ENCODE data around the gene ELOVL2. TPM values are rescaled to one million over a fixed set of nuclear protein-coding genes. Genes with fewer than 3 reads are reported as not detected.

The ELOVL2 gene
- total RNA-seq, 1 experiment from 2014 or later: 0.41 TPM

DNA sequence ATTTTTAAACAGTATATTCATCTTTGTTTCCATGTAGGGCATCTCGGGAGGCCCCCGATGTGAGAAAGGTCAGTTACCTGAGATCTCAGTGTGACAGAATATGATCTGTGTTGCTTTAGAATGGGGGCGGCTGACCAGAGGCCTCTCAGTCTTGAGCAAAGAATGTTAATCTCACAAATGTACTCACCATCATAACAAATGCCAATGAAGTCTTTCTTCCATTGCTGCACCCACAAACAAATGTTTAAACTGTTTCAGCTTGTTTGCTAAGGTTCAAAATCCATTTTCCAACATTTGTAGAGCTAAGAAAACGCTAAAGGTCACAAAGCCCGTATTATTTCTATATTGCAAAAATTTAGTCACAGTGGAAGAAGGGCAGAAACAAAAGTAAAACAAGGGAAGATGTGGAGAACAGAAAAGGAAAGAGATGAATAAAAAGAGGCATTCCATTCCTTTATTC lies 31.8 kb downstream of the ELOVL2 start:
- Histone ChIP-seq H3K4me1 (replicated peaks; ENCODE audit: insufficient read depth) (peaks cover 24% of the 10 kb centered on the region), H4K20me1 (ENCODE audit: insufficient read depth) (no peaks in the 10 kb centered on the region), H2AFZ (no peak overlapping the region), H3K27me3 (ENCODE audit: insufficient read depth, low read depth) (no peaks in the 10 kb centered on the region), H3K9me3 (ENCODE audit: insufficient read depth, low read depth) (no peaks in the 10 kb centered on the region), H3K9me2 (ENCODE audit: insufficient read depth) (no peaks in the 10 kb centered on the region), H3K4me2 (no peak overlapping the region), H3K4me3 (no peak overlapping the region), H3K36me3 (ENCODE audit: low read depth) (no peaks in the 10 kb centered on the region), H3K79me2 (ENCODE audit: low read depth) (no peaks in the 10 kb centered on the region), H3F3A (ENCODE audit: insufficient read depth, low read depth) (0 out of 2 replicates have a peak, but pooled peaks cover 10% of the 10 kb centered on the region), H3K27ac (no peak overlapping the region)
- CTCF ChIA-PET: no interaction called here
- DNase-seq: no peak
- no peak for TF ChIP-seq EZH2 (IDR thresholded peaks at IDR 0.05; ENCODE audit: low read depth)
- TF ChIP-seq, protein P1, sequence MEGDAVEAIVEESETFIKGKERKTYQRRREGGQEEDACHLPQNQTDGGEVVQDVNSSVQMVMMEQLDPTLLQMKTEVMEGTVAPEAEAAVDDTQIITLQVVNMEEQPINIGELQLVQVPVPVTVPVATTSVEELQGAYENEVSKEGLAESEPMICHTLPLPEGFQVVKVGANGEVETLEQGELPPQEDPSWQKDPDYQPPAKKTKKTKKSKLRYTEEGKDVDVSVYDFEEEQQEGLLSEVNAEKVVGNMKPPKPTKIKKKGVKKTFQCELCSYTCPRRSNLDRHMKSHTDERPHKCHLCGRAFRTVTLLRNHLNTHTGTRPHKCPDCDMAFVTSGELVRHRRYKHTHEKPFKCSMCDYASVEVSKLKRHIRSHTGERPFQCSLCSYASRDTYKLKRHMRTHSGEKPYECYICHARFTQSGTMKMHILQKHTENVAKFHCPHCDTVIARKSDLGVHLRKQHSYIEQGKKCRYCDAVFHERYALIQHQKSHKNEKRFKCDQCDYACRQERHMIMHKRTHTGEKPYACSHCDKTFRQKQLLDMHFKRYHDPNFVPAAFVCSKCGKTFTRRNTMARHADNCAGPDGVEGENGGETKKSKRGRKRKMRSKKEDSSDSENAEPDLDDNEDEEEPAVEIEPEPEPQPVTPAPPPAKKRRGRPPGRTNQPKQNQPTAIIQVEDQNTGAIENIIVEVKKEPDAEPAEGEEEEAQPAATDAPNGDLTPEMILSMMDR (conservative IDR thresholded peaks at IDR 0.05): no peak
- BruUV-seq (replicated peaks): no TSS peak
- POLR2A ChIA-PET (ENCODE audit: unreplicated experiment): no interaction called here
- intact Hi-C loops (cut with micrococcal nuclease; ENCODE audit: unreplicated experiment): no loop called here

DNA sequence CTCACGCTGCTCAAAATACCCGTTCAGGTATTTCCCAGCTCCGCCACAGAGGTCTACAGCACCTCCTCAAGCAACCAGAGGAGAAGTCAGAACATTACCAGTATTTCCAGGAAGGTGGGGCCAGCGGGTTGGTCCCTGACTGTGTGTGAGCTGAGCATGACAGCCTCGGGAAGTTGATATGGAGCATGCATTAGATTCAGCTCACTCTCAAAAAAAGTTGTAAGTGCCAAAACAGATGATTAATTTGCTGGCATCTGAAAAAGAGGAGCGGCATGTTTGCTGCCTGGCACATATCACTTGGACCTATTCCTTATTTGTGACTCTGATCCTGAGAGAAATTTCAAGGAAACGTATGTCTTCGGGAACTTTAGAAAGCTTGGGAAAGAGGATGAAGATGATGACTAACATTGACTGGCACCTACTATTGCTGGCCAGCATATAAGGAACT lies 32.3 kb downstream of the ELOVL2 start:
- H3F3A ChIP-seq (ENCODE audit: insufficient read depth, low read depth): 0 out of 2 replicates have a peak, but pooled peaks cover 10% of the 10 kb centered on the region
- H3K4me1 ChIP-seq (replicated peaks; ENCODE audit: insufficient read depth): peaks cover 28% of the 10 kb centered on the region
- H3K27me3 ChIP-seq (ENCODE audit: insufficient read depth, low read depth): no peaks in the 10 kb centered on the region
- no TSS peak for BruUV-seq (replicated peaks)
- ChIA-PET POLR2A (ENCODE audit: unreplicated experiment) (interaction anchor here (0.5 kb wide), 1 partner anchor 489 kb away, joined by 7 read pairs; no protein-coding TSS in a partner anchor), CTCF (no interaction called here)
- intact Hi-C loops (cut with micrococcal nuclease; ENCODE audit: unreplicated experiment): no loop called here
- H2AFZ ChIP-seq: no peak overlapping the region
- H3K36me3 ChIP-seq (ENCODE audit: low read depth): no peaks in the 10 kb centered on the region
- TF ChIP-seq, protein P1 (conservative IDR thresholded peaks at IDR 0.05): no peak
- no peak for TF ChIP-seq EZH2 (IDR thresholded peaks at IDR 0.05; ENCODE audit: low read depth)
- H4K20me1 ChIP-seq (ENCODE audit: insufficient read depth): no peaks in the 10 kb centered on the region
- H3K79me2 ChIP-seq (ENCODE audit: low read depth): no peaks in the 10 kb centered on the region
- no peaks in the 10 kb centered on the region for H3K9me3 ChIP-seq (ENCODE audit: insufficient read depth, low read depth)
- H3K4me2 ChIP-seq: no peak overlapping the region
- H3K4me3 ChIP-seq: no peak overlapping the region
- no peak overlapping the region for H3K27ac ChIP-seq
- H3K9me2 ChIP-seq (ENCODE audit: insufficient read depth): no peaks in the 10 kb centered on the region
- DNase-seq: peak in 1 of 2 experiments; percentile 20

GRCh38 chr6:11009353-11009752 lies 34.8 kb downstream of the ELOVL2 start:
- ChIA-PET CTCF (no interaction called here), POLR2A (ENCODE audit: unreplicated experiment) (interaction anchor here (0.6 kb wide), 2 partner anchors 18 to 21 kb away, joined by 6 to 8 read pairs; no protein-coding TSS in a partner anchor)
- Histone ChIP-seq H3K9me2 (ENCODE audit: insufficient read depth) (no peaks in the 10 kb centered on the region), H3K4me1 (replicated peaks; ENCODE audit: insufficient read depth) (peaks cover 28% of the 10 kb centered on the region), H3K36me3 (ENCODE audit: low read depth) (no peaks in the 10 kb centered on the region), H3K9me3 (ENCODE audit: insufficient read depth, low read depth) (no peaks in the 10 kb centered on the region), H2AFZ (no peak overlapping the region), H3K27ac (no peak overlapping the region), H3K27me3 (ENCODE audit: insufficient read depth, low read depth) (no peaks in the 10 kb centered on the region), H4K20me1 (ENCODE audit: insufficient read depth) (no peaks in the 10 kb centered on the region), H3F3A (ENCODE audit: insufficient read depth, low read depth) (0 out of 2 replicates have a peak, but pooled peaks cover 10% of the 10 kb centered on the region), H3K4me2 (peak overlapping the region; percentile 31; the same call in 1 of the 2 replicates), H3K4me3 (no peak overlapping the region), H3K79me2 (ENCODE audit: low read depth) (no peaks in the 10 kb centered on the region)
- BruUV-seq (replicated peaks): no TSS peak
- peak in 1 of 2 experiments; percentile 13 for DNase-seq
- intact Hi-C loops (cut with micrococcal nuclease; ENCODE audit: unreplicated experiment): loop anchor here (2.0 kb wide), 1 partner anchor 59 kb away; no protein-coding TSS in a partner anchor
- TF ChIP-seq, protein P1 (conservative IDR thresholded peaks at IDR 0.05): no peak
- no peak for TF ChIP-seq EZH2 (IDR thresholded peaks at IDR 0.05; ENCODE audit: low read depth)
